ENCODE results near the gene NFASC.

- TF ChIP-seq, protein P1, sequence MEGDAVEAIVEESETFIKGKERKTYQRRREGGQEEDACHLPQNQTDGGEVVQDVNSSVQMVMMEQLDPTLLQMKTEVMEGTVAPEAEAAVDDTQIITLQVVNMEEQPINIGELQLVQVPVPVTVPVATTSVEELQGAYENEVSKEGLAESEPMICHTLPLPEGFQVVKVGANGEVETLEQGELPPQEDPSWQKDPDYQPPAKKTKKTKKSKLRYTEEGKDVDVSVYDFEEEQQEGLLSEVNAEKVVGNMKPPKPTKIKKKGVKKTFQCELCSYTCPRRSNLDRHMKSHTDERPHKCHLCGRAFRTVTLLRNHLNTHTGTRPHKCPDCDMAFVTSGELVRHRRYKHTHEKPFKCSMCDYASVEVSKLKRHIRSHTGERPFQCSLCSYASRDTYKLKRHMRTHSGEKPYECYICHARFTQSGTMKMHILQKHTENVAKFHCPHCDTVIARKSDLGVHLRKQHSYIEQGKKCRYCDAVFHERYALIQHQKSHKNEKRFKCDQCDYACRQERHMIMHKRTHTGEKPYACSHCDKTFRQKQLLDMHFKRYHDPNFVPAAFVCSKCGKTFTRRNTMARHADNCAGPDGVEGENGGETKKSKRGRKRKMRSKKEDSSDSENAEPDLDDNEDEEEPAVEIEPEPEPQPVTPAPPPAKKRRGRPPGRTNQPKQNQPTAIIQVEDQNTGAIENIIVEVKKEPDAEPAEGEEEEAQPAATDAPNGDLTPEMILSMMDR (IDR thresholded peaks at IDR 0.05), result no peak
- TF ChIP-seq POLR2A (IDR thresholded peaks at IDR 0.05), result no peak
- no peak for TF ChIP-seq POLR2AphosphoS5 (IDR thresholded peaks at IDR 0.05)
Measured at GRCh38 chr1:204894031-204894430, 23.4 kb downstream of the NFASC start.

All from suprapubic skin (tissue), 4 donors.